HepG2 (cell line): ENCODE data around the gene EPHA6. TPM values are rescaled to one million over a fixed set of nuclear protein-coding genes. Genes with fewer than 3 reads are reported as not detected.
A peak's percentile ranks its signal among the peaks of the same experiment; 100 is the strongest.

Experiments
- ATAC-seq: fragments of 200-7000 bp; cut with Tn5 transposase; 3 replicates; pipeline ENCODE4 v1.9.1; 2020; ENCODE audit warnings: mild to moderate bottlenecking, moderate library complexity
- BruUV-seq: library from RNA; stranded (reverse); fragments of 400-500 nt; replicated peaks from 2 replicates; lab custom pipeline; 2021; lab: Mats Ljungman, UMichigan
- CTCF ChIA-PET: fragments of 300-600 bp; formaldehyde crosslinking; extraction: SDS; loops from one replicate; lab custom pipeline; 2021; ENCODE audit warnings: low total read pairs, inconsistent platforms, low intra/inter-chr PET ratio; lab: Yijun Ruan, JAX
- POLR2A ChIA-PET: fragments of 350-600 bp; sonication (Branson Sonifier 250); formaldehyde crosslinking; loops from one replicate; lab custom pipeline; 2020; ENCODE audit warnings: antibody characterized with exemption, inconsistent platforms; lab: Yijun Ruan, JAX
- DNase-seq: peaks from one replicate; pipeline ENCODE4 v3.0.0-alpha.2; 2015; ENCODE audit warnings: low spot score
- FAIRE-seq: peaks from 3 replicates; lab custom pipeline; 2011; peaks lifted over from hg19 to GRCh38; lab: Jason Lieb, UNC
- H2AFZ ChIP-seq: one replicate; pipeline ENCODE4 v1.6.1; 2011; ENCODE audit warnings: low read length, inconsistent platforms
- H3K27ac ChIP-seq: fragments of 300-600 bp; 3 replicates; pipeline ENCODE4 v1.8.0; 2011; ENCODE audit warnings: mixed run types, mild to moderate bottlenecking, mixed read lengths, low read length, inconsistent platforms; ENCODE audit not compliant: insufficient read depth; ENCODE audit errors: extremely low read length
- H3K27me3 ChIP-seq, 2 experiments: fragments of 200-600 bp in 1 of 2; 2 replicates in 1 of 2; 3 replicates in 1 of 2; pipeline versions ENCODE4 v1.6.0 to v1.8.0; 2011; ENCODE audit warnings: low read length in 2 of 2, mild to moderate bottlenecking in 2 of 2, moderate library complexity in 2 of 2, inconsistent platforms in 1 of 2; ENCODE audit not compliant: insufficient read depth in 2 of 2, control insufficient read depth in 1 of 2
- H3K36me3 ChIP-seq, 2 experiments: fragments of 200-600 bp in 1 of 2; replicated peaks in 1 of 2; 2 replicates in 1 of 2; 3 replicates in 1 of 2; pipeline versions ENCODE4 v1.5.1 to v1.8.0; 2011; ENCODE audit warnings: low read length in 2 of 2, inconsistent platforms in 1 of 2; ENCODE audit not compliant: insufficient read depth in 2 of 2, control insufficient read depth in 1 of 2
- H3K4me1 ChIP-seq: 2 replicates; pipeline ENCODE4 v1.5.1; 2012; ENCODE audit warnings: low read length, inconsistent platforms; ENCODE audit not compliant: insufficient read depth
- H3K4me2 ChIP-seq: 2 replicates; pipeline ENCODE4 v1.6.0; 2011; ENCODE audit warnings: low read depth, low read length, inconsistent platforms
- H3K4me3 ChIP-seq, 3 experiments: fragments of 200-600 bp in 1 of 3; sonication (generic), shearing (Covaris generic) in 1 of 3; replicated peaks in 1 of 3; 2 replicates each; pipeline ENCODE4 v1.5.1; 2011 to 2016; ENCODE audit warnings: low read length in 3 of 3, inconsistent platforms in 2 of 3, low read depth in 2 of 3, mild to moderate bottlenecking in 2 of 3, control low read depth in 1 of 3, mixed read lengths in 1 of 3; ENCODE audit not compliant: insufficient read depth in 1 of 3
- H3K79me2 ChIP-seq: one replicate; pipeline ENCODE4 v1.6.1; 2011; ENCODE audit warnings: low read length, inconsistent platforms; ENCODE audit not compliant: insufficient read depth
- H3K9ac ChIP-seq: 2 replicates; pipeline ENCODE4 v1.6.0; 2011; ENCODE audit warnings: mild to moderate bottlenecking, low read depth, low read length, inconsistent platforms; ENCODE audit not compliant: insufficient read depth
- H3K9me3 ChIP-seq: 2 replicates; pipeline ENCODE4 v1.5.1; 2012; ENCODE audit warnings: mild to moderate bottlenecking, low read length
- H4K20me1 ChIP-seq: 2 replicates; pipeline ENCODE4 v1.6.0; 2011; ENCODE audit warnings: inconsistent platforms, mild to moderate bottlenecking, low read length, moderate library complexity; ENCODE audit not compliant: insufficient read depth
- MAFF ChIP-seq: IDR thresholded peaks from 2 replicates; pipeline ENCODE4 v1.6.1; 2011; ENCODE audit warnings: low read depth, low read length, improper control_type of control experiment
- MAFK ChIP-seq, 2 experiments: IDR thresholded peaks in 1 of 2; conservative IDR thresholded peaks in 1 of 2; 2 replicates each; pipeline ENCODE4 v1.6.1; 2011; ENCODE audit warnings: improper control_type of control experiment in 2 of 2, low read length in 2 of 2
- NFE2L2 ChIP-seq: fragments of 150-350 bp; IDR thresholded peaks from 2 replicates; pipeline ENCODE4 v1.6.1; 2014; ENCODE audit warnings: low read length
- YEATS4 ChIP-seq: sonication (generic); formaldehyde crosslinking; IDR thresholded peaks from 2 replicates; pipeline ENCODE4 v1.4.0; 2020; ENCODE audit warnings: missing genetic modification reagents, borderline replicate concordance
- in situ Hi-C: cut with HindIII; loops from 2 replicates; pipeline ENCODE4 v1.10.0; 2017; ENCODE audit warnings: low pct_unique_long_range_greater_than_20kb; ENCODE audit not compliant: extremely low pct_ligation_motif_present
- intact Hi-C: fragments of 100-400 bp; cut with micrococcal nuclease; formaldehyde crosslinking; loops from one replicate; pipeline ENCODE4 v1.10.0; 2022; ENCODE audit not compliant: unreplicated experiment
- polyA plus RNA-seq, 8 experiments: library from polyadenylated mRNA; depleted of rRNA in 3 of 8; stranded (reverse) in 7 of 8; unstranded in 1 of 8; fragments of >200 nt; fragmentation: Illumina TruSeq in 4 of 8; extraction: Trizol in 4 of 8; gene quantifications; 2 replicates each; pipeline versions ENCODE4 v1.2.1 to v1.2.3, GENCODE V29; 2011 to 2016; ENCODE audit warnings: low read depth in 4 of 8, missing spikeins in 1 of 8, mixed read lengths in 1 of 8; ENCODE audit not compliant: insufficient read depth in 1 of 8
- total RNA-seq, 5 experiments: library from RNA; depleted of rRNA; stranded (reverse); fragments of >200 nt; fragmentation: Illumina TruSeq; extraction: Trizol; gene quantifications; 2 replicates each; pipeline ENCODE4 v1.2.3, GENCODE V29; 2016; ENCODE audit warnings: low read depth in 1 of 5
- TF ChIP-seq, protein P1 (sequence below): sonication (generic); formaldehyde crosslinking; IDR thresholded peaks from 2 replicates; pipeline ENCODE4 v1.4.0; 2020; ENCODE audit warnings: mild to moderate bottlenecking, missing genetic modification reagents, borderline replicate concordance

The EPHA6 gene
- total and polyA plus RNA-seq, 2 of the 13 experiments (the other 11 are each of a cell fraction or from before 2014, with no cell fraction given): not detected

DNA sequence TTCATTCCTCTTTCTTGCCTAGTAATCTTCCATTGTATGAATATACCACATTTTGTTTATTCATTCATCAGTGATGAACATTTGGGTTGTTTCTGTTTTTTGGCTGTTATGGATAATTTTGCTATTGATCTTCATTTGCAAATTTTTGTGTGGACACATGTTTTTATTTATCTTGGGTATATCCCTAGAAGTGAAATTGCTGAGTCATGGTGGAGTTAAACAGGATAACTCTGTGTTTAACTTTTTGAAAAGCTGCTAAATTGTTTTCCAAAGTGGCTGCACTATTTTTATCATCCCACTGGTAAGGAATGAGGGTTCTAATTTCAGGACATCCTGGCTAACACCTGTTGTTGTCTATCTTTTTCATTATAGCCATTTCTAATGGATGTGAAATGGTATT lies 875.6 kb downstream of the EPHA6 start:
- TF ChIP-seq, protein P1, sequence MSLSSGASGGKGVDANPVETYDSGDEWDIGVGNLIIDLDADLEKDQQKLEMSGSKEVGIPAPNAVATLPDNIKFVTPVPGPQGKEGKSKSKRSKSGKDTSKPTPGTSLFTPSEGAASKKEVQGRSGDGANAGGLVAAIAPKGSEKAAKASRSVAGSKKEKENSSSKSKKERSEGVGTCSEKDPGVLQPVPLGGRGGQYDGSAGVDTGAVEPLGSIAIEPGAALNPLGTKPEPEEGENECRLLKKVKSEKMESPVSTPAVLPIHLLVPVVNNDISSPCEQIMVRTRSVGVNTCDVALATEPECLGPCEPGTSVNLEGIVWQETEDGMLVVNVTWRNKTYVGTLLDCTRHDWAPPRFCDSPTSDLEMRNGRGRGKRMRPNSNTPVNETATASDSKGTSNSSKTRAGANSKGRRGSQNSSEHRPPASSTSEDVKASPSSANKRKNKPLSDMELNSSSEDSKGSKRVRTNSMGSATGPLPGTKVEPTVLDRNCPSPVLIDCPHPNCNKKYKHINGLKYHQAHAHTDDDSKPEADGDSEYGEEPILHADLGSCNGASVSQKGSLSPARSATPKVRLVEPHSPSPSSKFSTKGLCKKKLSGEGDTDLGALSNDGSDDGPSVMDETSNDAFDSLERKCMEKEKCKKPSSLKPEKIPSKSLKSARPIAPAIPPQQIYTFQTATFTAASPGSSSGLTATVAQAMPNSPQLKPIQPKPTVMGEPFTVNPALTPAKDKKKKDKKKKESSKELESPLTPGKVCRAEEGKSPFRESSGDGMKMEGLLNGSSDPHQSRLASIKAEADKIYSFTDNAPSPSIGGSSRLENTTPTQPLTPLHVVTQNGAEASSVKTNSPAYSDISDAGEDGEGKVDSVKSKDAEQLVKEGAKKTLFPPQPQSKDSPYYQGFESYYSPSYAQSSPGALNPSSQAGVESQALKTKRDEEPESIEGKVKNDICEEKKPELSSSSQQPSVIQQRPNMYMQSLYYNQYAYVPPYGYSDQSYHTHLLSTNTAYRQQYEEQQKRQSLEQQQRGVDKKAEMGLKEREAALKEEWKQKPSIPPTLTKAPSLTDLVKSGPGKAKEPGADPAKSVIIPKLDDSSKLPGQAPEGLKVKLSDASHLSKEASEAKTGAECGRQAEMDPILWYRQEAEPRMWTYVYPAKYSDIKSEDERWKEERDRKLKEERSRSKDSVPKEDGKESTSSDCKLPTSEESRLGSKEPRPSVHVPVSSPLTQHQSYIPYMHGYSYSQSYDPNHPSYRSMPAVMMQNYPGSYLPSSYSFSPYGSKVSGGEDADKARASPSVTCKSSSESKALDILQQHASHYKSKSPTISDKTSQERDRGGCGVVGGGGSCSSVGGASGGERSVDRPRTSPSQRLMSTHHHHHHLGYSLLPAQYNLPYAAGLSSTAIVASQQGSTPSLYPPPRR: no peak
- TF ChIP-seq MAFK (conservative IDR thresholded peaks at IDR 0.05 in 1 of 2, IDR thresholded peaks at IDR 0.05 in 1 of 2; ENCODE audit: low read length in 2 of 2) (peak; percentile 78 to 80), YEATS4 (CRISPR knock-in tag) (no peak), MAFF (peak; percentile 66), NFE2L2 (peak; percentile 95)
- CTCF ChIA-PET: no interaction called here
- intact Hi-C loops (no loop called here), in situ Hi-C loops (no loop called here)
- POLR2A ChIA-PET: no interaction called here
- H3K36me3 ChIP-seq: no peaks in the 10 kb centered on the region
- FAIRE-seq (no peak), DNase-seq (no peak), ATAC-seq (no peak)
- no peaks in the 10 kb centered on the region for H3K9me3 ChIP-seq
- no peaks in the 10 kb centered on the region for H4K20me1 ChIP-seq
- no peak overlapping the region for H3K9ac ChIP-seq
- no TSS peak for BruUV-seq
- no peak overlapping the region for H3K4me2 ChIP-seq
- H2AFZ ChIP-seq: no peak overlapping the region
- H3K4me3 ChIP-seq: no peak overlapping the region
- no peaks in the 10 kb centered on the region for H3K4me1 ChIP-seq
- no peaks in the 10 kb centered on the region for H3K27me3 ChIP-seq
- H3K27ac ChIP-seq: no peak overlapping the region
- H3K79me2 ChIP-seq: no peaks in the 10 kb centered on the region
